ENCODE measurements around the gene TNFRSF4.
"Not testable (repeated sequence)": the region's sequence is repeated elsewhere in the genome, so short reads cannot be mapped to it uniquely, and the experiment has no call there.

TNFRSF4 gene

DNA sequence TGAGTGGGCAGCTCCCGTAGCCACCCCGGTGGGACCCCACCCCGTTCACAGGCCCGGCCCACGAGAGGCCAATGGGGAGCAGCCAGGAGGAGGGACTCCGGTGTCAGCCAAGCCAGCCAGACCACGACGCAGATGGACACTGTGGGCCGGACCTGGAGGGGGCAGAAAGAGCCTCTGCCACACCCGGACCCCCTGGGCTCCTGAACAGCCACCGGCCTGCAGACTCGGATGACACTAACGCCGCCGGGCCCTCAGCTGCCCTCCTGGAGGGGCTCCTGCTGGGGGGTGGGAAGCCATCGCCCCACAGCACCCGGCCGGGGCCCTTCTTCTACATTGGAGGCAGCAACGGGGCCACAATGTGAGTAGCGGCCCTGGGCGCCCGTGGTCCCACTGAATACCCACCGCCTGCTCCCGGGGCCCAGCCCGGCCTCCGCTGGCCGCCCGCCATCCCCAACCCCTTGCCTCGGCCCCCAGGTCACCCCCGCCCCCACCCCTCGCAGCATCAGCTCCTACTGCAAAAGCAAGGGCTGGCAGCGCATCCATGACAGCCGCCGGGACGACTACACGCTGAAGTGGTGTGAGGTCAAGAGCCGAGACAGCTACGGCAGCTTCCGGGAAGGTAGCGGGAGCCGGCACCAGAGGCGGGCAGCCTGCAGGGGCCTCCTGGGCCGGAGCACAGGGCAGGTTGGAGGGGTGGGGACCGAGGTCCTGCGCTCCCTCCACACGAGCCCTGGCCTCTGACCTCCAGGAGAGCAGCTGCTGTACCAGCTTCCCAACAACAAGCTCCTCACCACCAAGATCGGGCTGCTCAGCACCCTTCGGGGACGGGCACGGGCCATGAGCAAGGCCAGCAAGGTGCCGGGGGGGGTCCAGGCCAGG, 33.7 kb downstream of the TNFRSF4 start:
- DNase-seq, result no peak

DNA sequence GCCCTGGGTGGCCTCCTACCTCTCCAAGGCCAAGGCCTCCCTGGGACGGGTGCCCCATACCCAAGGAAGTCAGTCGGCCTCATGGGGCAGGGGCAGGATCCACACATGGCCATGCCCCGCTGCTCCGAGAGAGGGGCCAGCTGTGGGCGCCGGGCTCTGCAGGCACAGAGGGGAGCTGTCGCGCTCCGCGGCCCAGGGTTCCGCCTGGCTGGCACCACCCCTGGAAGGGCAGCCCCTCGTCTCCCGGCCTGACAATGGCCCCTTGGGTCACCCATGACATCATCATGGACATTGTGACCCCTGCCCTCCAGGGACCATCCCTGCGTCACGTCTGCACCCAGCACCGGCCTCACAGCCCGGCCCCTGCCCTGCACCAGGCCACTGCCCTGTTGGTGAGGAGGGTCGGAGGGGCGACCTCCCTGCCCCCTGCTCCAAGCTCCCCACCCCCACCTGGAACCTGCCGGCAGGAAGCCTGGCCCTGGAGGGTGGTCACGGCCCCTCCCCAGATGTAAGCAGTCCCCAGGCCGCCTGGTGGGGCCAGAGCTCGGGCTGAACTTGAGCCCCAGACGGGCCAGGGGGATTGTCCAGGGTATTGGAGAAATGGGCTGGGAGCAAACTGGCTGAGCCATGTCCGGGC, 34.5 kb downstream of the TNFRSF4 start:
- DNase-seq, result no peak

DNA sequence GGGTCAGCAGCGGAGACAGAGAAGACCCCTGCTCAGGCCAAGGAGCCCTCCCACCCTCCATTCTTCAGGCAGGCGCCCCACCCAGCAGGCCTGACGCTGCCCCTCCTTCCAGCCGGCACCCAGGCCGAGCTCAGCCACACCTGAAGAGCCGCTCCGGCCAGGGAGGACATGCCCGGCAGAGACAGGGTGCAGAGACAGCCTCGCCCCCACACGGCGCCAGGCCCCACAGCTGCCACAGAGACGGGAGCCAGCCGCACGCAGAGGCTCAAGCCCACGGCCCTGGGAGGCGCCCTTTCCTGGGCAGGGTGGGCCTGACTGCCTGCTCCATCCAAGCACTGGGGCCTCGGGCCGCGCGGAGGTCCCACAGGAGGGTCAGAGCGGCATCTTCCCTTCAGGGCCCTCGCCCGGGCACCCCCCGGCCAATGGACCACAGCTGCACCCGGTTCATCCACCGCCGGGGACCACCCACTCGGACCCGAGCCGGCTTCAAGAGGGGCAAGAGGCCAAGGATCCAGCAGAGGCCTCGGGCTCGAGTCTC, 35.1 kb downstream of the TNFRSF4 start:
- no peak for DNase-seq

DNA sequence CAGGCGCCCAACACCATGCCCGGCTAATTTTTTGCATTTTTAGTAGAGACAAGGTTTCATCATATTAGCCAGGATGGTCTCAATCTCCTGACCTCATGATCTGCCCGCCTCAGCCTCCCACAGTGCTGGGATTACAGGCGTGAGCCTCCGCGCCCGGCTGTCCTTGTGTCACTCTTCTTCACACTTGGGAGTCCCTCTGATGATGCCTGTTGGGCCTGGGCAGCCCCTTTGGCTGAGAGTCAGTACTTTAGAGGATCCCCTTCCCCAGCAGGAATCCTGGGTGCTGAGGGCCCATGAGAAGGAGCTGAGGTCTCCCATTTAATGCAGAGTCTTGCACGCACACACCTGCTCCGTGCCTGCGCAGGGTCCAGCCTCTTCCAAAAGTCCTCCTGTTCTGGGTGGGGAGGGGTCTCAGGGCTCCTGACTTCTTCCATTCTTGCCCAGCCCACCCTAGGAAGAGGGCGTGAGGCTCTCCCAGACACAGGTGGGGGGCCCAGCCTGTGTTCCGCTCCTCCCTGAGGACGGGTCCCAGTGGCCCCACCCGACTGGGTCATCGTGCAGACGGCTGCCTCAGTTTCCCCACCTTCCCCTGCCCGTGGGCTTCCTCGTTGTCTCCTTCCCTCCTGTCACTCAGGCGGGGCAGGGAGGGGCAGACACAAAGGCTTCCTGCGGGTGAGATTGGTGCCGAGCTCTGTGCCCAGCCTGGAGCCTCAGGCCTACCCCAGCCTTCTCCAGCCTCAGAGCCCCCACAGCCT, 36.3 kb downstream of the TNFRSF4 start:
- no peak for DNase-seq

DNA sequence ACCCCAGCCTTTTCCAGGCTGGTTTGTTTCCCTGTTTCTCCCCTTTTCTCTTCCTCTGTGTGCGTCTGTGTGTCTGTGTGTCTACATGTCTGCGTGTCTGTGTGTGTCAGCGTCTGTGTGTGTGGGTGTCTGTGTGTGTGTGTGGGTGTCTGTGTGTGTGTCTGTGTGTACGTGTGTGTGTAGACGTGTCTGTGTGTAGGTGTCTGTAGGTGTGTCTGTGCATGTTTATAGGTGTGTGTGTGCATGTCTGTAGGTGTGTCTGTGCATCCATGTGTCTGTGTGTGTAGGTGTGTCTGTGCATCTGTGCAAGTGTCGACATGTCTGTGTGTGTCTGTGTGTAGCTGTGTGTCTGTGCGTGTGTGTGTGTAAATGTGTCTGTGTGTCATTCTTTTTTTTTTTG, 37.0 kb downstream of the TNFRSF4 start:
- no peak for DNase-seq

DNA sequence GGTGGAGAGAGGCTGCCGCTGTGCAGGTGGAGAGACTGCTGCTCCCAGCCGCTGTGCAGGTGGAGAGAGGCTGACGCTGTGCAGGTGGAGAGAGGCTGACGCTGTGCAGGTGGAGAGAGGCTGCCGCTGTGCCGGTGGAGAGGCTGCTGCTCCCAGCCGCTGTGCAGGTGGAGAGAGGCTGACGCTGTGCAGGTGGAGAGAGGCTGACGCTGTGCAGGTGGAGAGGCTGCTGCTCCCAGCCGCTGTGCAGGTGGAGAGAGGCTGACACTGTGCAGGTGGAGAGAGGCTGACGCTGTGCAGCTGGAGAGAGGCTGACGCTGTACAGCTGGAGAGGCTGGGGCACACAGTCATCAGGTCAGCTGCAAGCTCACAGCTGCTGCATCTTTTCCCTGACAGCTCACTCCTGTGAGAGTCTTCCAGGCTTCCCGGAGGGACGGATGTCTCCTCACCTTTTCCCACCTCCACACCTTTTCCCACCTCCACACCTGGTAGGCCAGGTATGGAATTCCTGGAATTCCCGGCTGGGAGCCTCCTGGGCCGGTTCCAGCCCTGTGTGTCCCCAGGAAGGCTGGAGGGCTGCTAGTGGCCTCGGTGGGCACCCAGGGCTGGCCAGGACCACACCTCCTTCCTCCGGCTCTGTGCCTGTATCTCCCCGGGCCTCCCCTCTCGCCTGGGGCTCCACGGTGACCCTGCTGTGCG, 37.7 kb downstream of the TNFRSF4 start:
- DNase-seq, result not testable (repeated sequence)

DNA sequence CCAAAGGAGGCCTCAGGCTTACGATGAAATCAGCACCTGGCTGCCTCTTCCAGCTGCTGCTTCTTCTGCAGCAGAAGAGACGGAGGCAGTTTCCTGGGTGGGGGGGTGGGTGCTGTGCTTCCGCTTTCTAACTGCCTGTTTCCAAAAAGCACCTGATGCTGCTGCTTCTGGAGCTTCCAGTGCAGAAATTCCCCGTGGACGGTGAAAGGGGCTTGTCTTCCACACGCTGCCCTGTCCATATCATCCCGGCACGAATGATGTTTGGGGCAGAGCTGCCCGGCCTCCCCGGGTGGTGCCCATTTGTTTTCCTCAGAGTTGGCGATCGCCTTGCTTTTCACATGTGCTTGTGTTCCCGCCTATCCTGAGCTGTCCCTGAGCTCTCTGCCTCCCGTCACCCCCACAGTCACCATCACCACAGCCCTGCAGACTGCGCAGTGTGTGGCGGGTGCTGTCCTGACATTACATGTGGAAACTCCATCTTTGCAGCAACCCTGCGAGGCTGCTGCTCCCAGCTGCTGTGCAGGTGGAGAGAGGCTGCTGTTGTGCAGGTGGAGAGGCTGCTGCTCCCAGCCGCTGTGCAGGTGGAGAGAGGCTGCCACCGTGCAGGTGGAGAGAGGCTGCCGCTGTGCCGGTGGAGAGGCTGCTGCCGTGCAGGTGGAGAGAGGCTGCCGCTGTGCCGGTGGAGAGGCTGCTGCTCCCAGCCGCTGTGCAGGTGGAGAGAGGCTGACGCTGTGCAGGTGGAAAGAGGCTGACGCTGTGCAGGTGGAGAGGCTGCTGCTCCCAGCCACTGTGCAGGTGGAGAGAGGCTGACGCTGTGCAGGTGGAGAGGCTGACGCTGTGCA, 38.5 kb downstream of the TNFRSF4 start:
- DNase-seq, result no peak

DNA sequence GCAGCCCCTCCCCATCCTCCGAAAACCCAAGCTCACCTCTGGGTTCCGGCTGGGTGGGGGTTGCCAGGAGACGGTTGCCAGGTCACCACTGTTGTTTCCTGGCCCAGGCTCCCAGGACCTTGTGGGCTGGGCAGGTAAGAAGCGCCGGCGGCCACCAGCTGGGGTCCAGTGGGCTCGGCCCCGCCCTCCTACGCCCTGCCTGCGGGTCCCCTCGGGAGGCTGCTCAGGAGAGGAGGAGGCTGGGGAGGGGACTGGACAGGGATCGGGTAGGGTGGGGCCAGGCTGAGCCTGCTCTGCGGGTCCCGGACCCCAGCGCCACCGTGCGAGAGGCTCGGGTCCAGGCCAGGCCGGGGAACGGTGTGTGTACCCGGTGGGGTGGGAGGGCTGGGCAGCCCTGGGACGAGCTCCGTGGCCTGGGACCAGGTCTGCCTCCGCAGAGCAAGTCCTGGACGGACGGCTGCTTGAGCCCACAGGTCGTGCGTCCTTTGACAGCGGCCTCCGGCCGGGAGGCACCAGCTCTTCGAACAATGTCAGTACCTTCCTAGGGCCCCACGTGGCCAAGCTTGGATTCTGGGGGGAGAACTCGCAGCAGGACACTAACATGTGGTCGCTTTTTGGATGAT, 40.0 kb downstream of the TNFRSF4 start, which contains the start of gene TTLL10:
Gene TTLL10 (plus strand): TSS at position 88 of the 623 bp plus-strand sequence. CDS start 5,336 bp downstream, outside the sequence.
- no peak for DNase-seq

DNA sequence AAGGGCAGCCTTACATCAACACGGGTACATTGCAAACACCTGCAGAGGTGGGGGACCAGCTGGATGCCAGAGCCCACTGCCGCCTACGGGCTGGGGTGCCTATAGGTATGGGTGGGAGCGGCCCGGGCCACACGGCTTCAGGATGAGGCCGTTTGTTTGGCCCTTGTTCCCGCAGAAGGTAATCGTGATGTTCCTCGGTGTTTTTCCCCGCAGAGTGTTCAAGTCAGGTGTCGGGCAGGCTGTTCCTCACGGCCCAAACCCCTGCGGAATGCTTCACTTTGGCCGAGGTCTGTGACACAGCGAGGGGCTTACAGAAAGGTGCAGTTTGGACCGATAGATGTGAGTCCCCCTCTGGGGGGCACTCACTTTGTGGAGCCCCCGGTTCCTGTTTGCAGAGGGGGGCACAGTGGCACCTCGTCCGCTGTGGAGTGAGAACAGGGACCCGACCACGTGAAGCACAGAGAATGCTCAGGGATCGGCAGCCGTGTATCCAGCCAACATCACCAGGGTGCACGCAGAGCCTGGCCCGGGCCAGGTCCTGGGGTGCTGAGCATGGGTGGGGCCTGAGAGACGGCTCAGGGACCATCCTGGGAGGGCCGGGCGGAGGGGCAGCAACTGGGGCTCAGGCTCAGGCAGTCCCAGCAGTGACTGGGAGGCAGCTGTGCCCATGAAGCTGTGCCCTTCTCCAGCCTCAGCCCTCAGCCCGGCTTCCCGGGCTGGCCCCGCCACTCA, 40.7 kb downstream of the TNFRSF4 start:
- DNase-seq, result no peak

DNA sequence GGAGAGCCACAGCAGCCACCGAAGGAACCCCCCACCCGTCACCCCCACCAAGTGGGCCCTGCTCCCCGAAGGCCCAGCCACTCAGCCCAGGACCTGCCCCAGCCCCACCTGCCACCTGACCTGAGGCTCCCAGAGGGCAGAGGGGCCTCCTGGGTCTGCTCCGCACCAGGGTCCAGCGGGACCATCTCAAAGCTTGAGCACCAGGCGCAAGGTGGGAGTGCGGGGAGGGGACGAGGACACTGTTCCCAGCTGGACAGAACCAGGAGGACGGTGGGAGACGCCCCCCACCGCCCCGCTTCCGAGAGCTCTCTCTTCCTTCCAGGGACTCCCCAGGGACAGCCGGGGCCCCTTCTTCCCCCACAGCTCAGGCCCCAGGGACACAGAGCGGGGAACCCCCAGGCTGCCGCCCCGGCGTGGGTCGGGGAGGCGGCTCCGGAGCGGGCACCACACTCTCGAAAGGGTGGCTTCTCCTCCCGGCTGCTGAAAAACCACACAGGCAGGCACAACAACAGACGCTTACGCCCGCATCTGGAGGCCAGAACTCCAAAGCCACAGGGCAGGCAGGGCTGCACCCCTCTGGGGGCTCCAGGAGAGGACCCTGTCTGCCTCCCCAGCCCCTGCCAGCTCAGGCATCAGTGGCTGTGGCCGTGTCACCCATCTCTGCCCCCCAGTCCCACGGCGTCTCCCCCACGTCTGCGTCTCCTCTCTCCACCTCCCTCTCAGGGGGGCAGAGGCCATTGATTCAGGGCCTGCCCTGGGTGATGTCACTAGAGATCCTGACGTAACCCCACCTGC, 42.2 kb downstream of the TNFRSF4 start:
- DNase-seq, result no peak

DNA sequence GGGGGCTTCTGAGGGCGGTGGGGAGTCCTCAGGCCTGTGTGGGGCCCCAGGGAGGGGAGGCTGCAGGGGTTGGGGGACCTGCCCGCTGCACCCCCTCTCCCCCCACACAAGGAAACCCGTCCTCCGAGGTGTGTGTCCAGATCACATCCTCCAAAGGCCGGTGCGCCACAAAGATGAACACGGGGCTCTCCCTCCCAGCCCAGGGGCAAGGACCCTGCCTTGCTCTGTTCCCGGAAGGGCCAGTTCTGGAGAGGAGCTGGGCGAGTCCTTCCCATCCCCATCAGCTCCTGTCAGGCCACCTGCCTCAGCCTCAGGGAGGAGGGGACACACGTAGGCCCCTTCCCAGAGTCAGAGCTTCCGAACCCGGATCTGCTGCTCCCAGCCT, 42.8 kb downstream of the TNFRSF4 start:
- no peak for DNase-seq

DNA sequence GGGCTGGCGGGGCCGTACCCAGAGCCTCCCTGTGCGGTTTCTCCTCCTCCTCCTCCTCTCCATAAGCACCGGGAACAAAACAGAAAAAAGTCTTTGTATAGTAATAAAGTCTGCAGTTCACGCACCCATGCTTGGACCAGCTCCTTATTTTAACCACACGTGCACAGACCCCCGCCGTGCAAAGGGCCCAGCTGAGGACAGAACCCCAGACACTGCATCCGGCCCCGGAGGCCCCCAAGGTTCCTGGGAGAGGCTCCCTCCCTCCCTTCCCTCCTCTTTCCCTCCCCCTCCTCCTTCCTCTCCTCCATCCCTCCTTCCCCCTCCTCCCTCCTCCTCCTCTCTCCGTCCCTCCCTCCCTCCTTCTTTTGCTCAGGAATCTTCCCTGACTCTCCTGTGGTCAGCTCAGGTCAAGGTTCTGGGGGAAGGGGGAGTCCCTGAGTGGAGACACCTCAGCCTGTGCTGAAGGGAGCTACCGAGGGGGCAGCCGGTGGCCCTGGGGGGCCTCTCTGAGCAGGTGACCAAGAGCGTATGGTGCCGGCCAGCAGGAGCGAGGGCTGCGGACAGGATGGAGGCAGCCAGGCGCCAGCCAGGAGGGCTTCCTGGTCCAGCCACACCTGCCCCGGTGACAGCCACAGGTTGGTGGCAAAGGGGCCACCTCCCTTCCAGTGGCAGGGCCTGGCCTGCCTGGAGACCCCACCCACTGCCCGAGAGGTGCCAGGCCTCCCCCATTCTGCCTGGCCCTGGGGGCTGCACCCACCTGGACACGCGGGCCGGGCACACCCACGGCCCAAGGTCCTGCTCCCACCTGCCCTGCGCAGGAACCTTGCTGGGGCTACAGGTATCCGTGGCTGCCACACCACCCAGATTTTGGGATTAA, 43.5 kb downstream of the TNFRSF4 start:
- no peak for DNase-seq

DNA sequence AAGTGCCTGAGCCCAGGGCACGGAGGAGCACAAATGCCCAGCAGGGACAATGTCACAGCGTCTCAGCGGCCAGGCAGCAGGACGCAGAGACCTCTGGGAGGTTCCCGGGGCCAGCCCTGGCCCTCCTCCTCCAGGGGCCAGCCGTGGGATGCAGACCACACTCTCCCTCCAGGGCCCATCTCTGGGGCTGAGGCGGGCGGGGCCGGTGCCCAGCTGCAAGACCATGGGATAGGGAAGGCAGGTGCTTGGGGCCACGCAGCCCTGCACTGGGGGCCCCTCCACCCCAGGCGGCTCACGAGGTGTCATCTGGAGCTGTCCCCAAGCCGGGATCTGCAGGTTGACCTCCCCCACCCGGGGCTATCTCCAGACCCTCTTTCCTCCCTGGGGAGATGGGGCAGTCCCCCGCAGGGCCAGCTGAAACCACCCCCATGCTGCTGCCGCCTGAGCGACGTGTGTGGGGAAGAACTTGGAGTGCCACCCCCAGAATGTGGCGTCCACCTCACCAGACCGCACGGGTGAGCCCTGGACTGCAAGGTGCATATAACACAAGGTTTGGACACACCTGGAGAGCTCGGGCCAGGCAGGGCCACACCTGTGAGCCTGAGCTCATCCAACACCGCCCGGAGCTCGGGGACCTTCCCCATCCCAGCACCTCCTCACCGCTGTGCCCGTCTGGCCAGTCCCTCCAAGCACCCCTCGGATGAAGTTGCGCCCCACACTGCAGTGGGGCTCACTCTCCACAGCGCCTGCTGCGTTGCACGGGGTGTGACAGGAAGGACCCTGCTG, 44.3 kb downstream of the TNFRSF4 start:
- DNase-seq, result no peak

DNA sequence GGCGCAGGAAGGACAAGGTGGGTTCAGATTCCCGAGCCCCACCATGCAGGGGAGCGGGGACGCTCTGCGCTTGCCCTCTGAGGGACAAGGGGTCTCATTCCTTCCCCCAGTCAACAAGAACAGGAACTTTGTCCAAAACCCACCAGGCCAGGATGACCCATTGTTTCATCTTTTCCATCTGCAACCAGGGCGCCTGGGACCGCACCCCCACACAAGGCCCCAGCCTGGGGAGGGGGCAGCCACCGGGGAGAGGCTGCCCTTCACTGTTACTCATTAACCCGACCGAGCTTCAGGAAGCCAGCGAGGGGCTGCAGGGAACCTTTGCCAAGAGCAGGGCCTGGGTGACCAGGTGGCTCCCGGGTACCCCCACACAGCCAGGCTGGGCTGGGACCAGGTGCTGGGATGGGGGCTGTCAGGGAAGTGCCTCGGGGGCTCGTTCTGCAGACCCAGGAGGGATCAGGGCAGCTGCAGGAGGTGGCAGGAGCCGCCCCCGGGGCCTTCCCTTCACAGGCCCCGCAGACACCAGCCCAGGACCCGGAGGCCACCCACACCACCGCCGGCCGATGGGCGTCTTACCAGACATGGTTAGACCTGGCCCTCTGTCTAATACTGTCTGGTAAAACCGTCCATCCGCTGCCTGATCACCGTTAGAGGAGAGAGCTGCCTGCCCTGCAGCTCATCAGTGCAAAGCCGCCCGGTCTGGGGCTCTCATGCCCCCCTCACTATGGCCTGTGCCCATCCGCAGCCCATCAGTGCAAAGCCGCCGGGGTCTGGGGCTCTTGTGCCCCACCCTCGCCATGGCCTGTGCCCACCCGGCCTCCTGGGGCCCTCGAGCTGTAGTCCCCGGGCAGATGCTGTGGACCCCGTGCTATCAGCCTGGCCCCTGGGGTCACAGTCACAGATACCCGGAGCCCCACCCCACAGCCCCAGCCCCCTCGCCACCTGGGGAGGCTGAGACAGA, 45.2 kb downstream of the TNFRSF4 start:
- no peak for DNase-seq

DNA sequence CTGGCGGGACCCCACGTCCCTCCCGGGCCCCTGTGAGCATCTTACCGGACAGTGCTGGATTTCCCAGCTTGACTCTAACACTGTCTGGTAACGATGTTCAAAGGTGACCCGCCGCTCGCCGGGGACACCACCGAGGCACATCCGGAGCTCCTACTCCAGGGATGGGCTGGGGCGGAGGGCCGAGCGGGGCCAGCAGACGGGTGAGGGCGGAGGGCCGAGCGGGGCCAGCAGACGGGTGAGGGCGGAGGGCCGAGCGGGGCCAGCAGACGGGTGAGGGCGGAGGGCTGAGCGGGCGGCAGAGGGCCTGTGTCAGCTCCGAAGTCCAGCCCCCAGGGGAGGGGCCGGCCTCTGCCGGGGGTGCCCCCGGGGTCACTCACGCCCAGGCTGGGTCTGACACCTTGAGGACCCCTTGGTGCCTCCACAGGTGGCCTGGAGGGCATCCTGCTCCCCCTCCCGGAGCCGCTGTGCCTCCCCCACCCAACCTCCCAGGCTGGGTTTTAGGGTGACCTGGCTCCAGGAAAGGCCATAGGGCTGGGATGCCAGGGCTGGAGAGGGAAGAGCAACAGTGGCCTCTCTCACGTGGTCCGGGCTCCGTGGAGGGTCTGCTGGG, 46.0 kb downstream of the TNFRSF4 start:
- no peak for DNase-seq

DNA sequence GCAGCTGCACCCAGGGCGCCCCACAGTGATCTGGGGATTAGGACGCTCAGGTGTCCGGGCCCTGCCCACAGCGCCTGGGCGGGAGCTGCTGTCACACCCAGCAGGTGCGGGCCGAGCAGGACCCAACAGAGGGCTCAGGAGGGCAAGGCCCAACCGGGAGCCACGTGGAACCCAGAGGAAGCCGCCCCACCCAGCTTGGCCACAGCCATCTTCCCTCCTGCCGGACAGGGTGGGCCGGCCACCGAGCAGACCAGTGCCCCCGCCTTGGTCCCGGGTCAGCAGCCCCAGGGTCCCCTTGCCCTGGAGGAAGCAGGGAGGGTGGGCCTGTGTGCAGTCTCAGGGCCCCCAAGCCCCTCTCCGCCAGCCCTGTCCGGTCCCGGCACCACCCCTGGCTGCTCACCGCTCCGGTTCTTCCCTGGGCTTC, 46.5 kb downstream of the TNFRSF4 start:
- DNase-seq, result no peak

All from GF-D8 (cell line).